Immature natural killer cell (primary cell): ENCODE results near the gene CXCL11. TPM values are rescaled to one million over a fixed set of nuclear protein-coding genes. Genes with fewer than 3 reads are reported as not detected.
"Not testable (repeated sequence)": the region's sequence is repeated elsewhere in the genome, so short reads cannot be mapped to it uniquely, and the experiment has no call there.

Experiments used
- DNase-seq, 3 donors: peaks; one replicate each; pipeline ENCODE4 v3.0.0; 2022; ENCODE audit warnings: mixed read lengths in 1 of 3
- H3K27ac Mint-ChIP-seq, 6 donors: one replicate each; pipeline ENCODE4 v1.8.0; 2020; ENCODE audit warnings: mixed read lengths in 6 of 6, mild to moderate bottlenecking in 5 of 6, inconsistent platforms in 4 of 6, moderate library complexity in 3 of 6
- H3K27me3 Mint-ChIP-seq, 3 donors: one replicate each; pipeline ENCODE4 v1.8.0; 2020 to 2021; ENCODE audit warnings: low read depth in 3 of 3, mild to moderate bottlenecking in 3 of 3, mixed read lengths in 3 of 3, moderate library complexity in 3 of 3, inconsistent platforms in 1 of 3
- H3K36me3 Mint-ChIP-seq, 3 donors: one replicate each; pipeline ENCODE4 v1.8.0; 2020; ENCODE audit warnings: mixed read lengths in 3 of 3, inconsistent platforms in 2 of 3, mild to moderate bottlenecking in 2 of 3
- H3K4me1 Mint-ChIP-seq, 2 donors: one replicate each; pipeline ENCODE4 v1.8.0; 2020; ENCODE audit warnings: inconsistent platforms in 2 of 2, mild to moderate bottlenecking in 2 of 2, mixed read lengths in 2 of 2, moderate library complexity in 1 of 2
- H3K4me3 Mint-ChIP-seq, 5 donors: one replicate each; pipeline ENCODE4 v1.8.0; 2020; ENCODE audit warnings: mild to moderate bottlenecking in 5 of 5, mixed read lengths in 5 of 5, inconsistent platforms in 3 of 5, moderate library complexity in 3 of 5
- H3K9me3 Mint-ChIP-seq, 6 donors: one replicate each; pipeline ENCODE4 v1.8.0; 2020; ENCODE audit warnings: mild to moderate bottlenecking in 6 of 6, mixed read lengths in 6 of 6, inconsistent platforms in 4 of 6, moderate library complexity in 3 of 6
- polyA plus RNA-seq, 3 donors: library from polyadenylated mRNA; unstranded; fragments of 300-500 nt; fragmentation: Illumina TruSeq; gene quantifications; one replicate each; pipeline ENCODE4 v1.2.3, GENCODE V29; 2021

CXCL11 gene
- polyA plus RNA-seq, 3 donors from 2014 or later = not detected

DNA sequence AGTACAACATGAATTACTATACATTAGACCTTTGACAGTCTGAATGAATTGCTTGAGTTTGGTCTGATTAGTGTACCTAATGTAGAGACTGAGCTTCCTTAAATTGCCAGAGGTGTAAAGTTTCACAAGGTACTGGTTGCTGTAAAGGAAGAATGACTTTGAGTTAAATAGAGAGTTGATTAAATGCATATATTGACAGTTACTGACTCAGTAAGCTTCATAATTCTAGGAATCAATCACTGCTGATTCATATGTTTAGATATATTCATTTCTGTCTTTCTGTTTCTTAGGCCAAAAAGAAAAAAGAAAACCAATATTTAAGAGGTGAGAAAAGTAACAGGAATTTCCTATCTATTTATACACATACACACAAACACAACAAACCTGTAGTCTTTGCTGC is 22.4 kb upstream of the CXCL11 start:
- no peaks in the 10 kb centered on the region for H3K4me1 Mint-ChIP-seq
- H3K36me3 Mint-ChIP-seq = no peaks in the 10 kb centered on the region
- H3K27ac Mint-ChIP-seq = no peak overlapping the region
- no peaks in the 10 kb centered on the region for H3K9me3 Mint-ChIP-seq
- H3K4me3 Mint-ChIP-seq = no peak overlapping the region
- no peak for DNase-seq
- peaks cover 0 to 6% (median 5%) of the 10 kb centered on the region in 3 donors for H3K27me3 Mint-ChIP-seq

GRCh38 chr4:76055421-76055820 is 19.6 kb upstream of the CXCL11 start:
- H3K27ac Mint-ChIP-seq = no peak overlapping the region
- H3K4me1 Mint-ChIP-seq = no peaks in the 10 kb centered on the region
- no peak overlapping the region for H3K4me3 Mint-ChIP-seq
- no peaks in the 10 kb centered on the region for H3K36me3 Mint-ChIP-seq
- no peak for DNase-seq
- H3K27me3 Mint-ChIP-seq = peaks cover 0 to 6% (median 3%) of the 10 kb centered on the region in 3 donors
- no peaks in the 10 kb centered on the region for H3K9me3 Mint-ChIP-seq

- Mint-ChIP-seq H3K4me3 (no peak overlapping the region), H3K27me3 (peaks cover 0 to 6% (median 3%) of the 10 kb centered on the region in 3 donors), H3K36me3 (no peaks in the 10 kb centered on the region), H3K27ac (no peak overlapping the region), H3K9me3 (no peaks in the 10 kb centered on the region), H3K4me1 (no peaks in the 10 kb centered on the region)
- DNase-seq = no peak
Observed at GRCh38 chr4:76055016-76055415, 19.1 kb upstream of the CXCL11 start.

DNA sequence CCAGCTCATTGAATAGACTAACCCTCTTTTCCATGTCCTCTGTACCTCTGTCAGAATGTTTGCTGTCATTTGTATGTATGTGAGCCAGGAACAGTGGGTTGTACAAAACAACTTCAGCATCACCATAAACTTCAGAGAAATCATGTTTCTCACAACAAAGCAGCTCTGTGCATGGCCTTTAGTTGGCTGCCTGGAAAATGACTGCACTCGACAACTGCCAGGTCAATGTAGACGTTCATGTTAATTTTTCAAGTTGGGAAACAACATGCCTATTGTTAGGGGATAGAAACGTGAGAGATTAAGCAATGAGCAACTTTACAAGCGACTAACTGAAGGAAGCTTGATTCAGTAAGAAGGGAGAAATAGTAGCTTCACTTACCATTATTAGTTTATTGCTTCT is 17.9 kb upstream of the CXCL11 start:
- Mint-ChIP-seq H3K9me3 (no peaks in the 10 kb centered on the region), H3K27ac (no peak overlapping the region), H3K4me1 (no peaks in the 10 kb centered on the region), H3K4me3 (no peak overlapping the region), H3K27me3 (peaks cover 0 to 3% (median 3%) of the 10 kb centered on the region in 3 donors), H3K36me3 (no peaks in the 10 kb centered on the region)
- no peak for DNase-seq

- not testable (repeated sequence) for H3K4me1 Mint-ChIP-seq, H3K27me3 Mint-ChIP-seq, DNase-seq, H3K27ac Mint-ChIP-seq, H3K36me3 Mint-ChIP-seq, H3K9me3 Mint-ChIP-seq, H3K4me3 Mint-ChIP-seq
Observed at GRCh38 chr4:76050560-76051050, 14.7 kb upstream of the CXCL11 start.

GRCh38 chr4:76049860-76050416 is 14.1 kb upstream of the CXCL11 start:
- not testable (repeated sequence) for H3K27ac Mint-ChIP-seq, H3K36me3 Mint-ChIP-seq, DNase-seq, H3K9me3 Mint-ChIP-seq, H3K4me1 Mint-ChIP-seq, H3K27me3 Mint-ChIP-seq, H3K4me3 Mint-ChIP-seq

DNA sequence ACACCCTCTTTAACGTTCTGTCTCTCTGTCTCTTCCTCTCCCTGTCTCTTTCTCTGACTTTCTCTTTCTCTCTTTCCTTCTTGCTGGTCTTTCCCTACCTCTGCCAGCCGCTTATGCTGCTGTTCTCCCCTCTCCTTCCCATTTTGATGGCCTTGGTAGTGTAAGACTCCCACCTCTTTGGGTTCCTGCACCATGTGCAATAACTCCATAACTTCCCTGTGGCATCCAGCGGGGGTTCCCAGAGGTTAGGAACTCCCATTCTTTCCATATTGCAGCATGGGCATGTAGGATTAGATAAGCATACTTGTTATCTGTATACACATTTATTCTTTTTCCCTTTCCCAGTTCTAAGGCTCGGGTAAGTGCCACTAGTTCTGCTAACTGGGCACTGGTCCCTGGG is 8.8 kb upstream of the CXCL11 start:
- not testable (repeated sequence) for H3K4me1 Mint-ChIP-seq, H3K27me3 Mint-ChIP-seq, H3K9me3 Mint-ChIP-seq, DNase-seq, H3K36me3 Mint-ChIP-seq
- Mint-ChIP-seq H3K4me3 (peak overlapping the region in 2 of 5 donors; percentile 19 to 54), H3K27ac (peak overlapping the region in 1 of 6 donors; percentile 38)

GRCh38 chr4:76043306-76043705 is 7.4 kb upstream of the CXCL11 start:
- not testable (repeated sequence) for H3K4me1 Mint-ChIP-seq, H3K9me3 Mint-ChIP-seq, H3K27ac Mint-ChIP-seq, H3K27me3 Mint-ChIP-seq, H3K4me3 Mint-ChIP-seq, DNase-seq, H3K36me3 Mint-ChIP-seq

- not testable (repeated sequence) for H3K9me3 Mint-ChIP-seq, H3K27me3 Mint-ChIP-seq, H3K27ac Mint-ChIP-seq
Observed at GRCh38 chr4:76042241-76042998, 6.5 kb upstream of the CXCL11 start.

DNA sequence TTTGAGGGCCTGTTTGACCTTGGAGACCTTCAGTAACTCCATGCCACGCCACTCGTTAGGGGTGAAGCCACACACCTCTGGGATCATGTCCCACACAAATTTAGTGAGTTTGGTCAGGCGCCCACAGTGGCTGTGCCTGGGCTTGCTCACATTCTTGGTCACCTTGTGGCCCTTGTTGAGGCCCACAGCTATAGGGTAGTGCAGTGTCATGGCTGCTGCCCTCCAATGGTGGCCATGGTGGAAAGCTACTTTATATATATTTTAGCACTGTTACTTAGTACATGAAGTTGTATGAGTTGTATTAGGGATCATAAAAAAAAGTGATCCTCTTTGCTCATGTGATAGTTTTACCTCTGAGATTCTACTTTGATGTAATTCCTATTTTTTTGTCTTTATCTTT is 985 bp upstream of the CXCL11 start:
- H3K9me3 Mint-ChIP-seq = peaks cover 0 to 1% (median 0%) of the 10 kb centered on the region in 6 donors
- H3K36me3 Mint-ChIP-seq = no peaks in the 10 kb centered on the region
- no peaks in the 10 kb centered on the region for H3K4me1 Mint-ChIP-seq
- H3K4me3 Mint-ChIP-seq = no peak overlapping the region
- H3K27me3 Mint-ChIP-seq = peaks cover 1 to 4% (median 2%) of the 10 kb centered on the region in 3 donors
- no peak for DNase-seq
- H3K27ac Mint-ChIP-seq = no peak overlapping the region

More at GRCh38 chr4:76042241-76042998, 6.5 kb upstream of the CXCL11 start:
- H3K4me1 Mint-ChIP-seq, H3K4me3 Mint-ChIP-seq, DNase-seq, H3K36me3 Mint-ChIP-seq: not testable (repeated sequence)

DNA sequence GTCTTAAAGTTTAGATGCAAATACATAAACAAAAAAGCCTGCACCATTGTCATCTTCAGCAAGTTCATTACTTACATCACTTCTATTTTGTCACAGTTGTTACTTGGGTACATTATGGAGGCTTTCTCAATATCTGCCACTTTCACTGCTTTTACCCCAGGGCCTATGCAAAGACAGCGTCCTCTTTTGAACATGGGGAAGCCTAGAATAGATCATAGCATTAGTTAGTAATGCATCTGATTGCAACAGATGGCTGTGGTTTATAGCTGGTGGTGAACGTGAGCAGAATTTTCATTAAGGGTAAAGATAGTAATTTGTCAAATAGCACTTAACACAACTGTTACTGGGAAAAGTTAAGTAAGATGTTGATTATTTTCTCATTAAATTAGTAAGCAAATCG is 729 bp downstream of the CXCL11 start:
- H3K4me1 Mint-ChIP-seq = no peaks in the 10 kb centered on the region
- DNase-seq = no peak
- H3K27me3 Mint-ChIP-seq = peaks cover 0 to 5% (median 0%) of the 10 kb centered on the region in 3 donors
- H3K27ac Mint-ChIP-seq = no peak overlapping the region
- no peaks in the 10 kb centered on the region for H3K36me3 Mint-ChIP-seq
- H3K9me3 Mint-ChIP-seq = no peaks in the 10 kb centered on the region
- H3K4me3 Mint-ChIP-seq = no peak overlapping the region

- H3K9me3 Mint-ChIP-seq = no peaks in the 10 kb centered on the region
- H3K4me1 Mint-ChIP-seq = peaks cover 2 to 9% of the 10 kb centered on the region in 2 donors
- peaks cover 0 to 13% (median 3%) of the 10 kb centered on the region in 3 donors for H3K27me3 Mint-ChIP-seq
- H3K36me3 Mint-ChIP-seq = no peaks in the 10 kb centered on the region
- no peak overlapping the region for H3K4me3 Mint-ChIP-seq
- no peak for DNase-seq
- H3K27ac Mint-ChIP-seq = no peak overlapping the region
Observed at GRCh38 chr4:76029300-76029699, 6.6 kb downstream of the CXCL11 start.

GRCh38 chr4:76028350-76028765 is 7.5 kb downstream of the CXCL11 start:
- no peaks in the 10 kb centered on the region for H3K9me3 Mint-ChIP-seq
- H3K4me3 Mint-ChIP-seq = peak overlapping the region in 1 of 5 donors; percentile 6
- peaks cover 1 to 17% (median 6%) of the 10 kb centered on the region in 3 donors for H3K27me3 Mint-ChIP-seq
- no peak overlapping the region for H3K27ac Mint-ChIP-seq
- peaks cover 2 to 18% of the 10 kb centered on the region in 2 donors for H3K4me1 Mint-ChIP-seq
- H3K36me3 Mint-ChIP-seq = no peaks in the 10 kb centered on the region
- no peak for DNase-seq

GRCh38 chr4:76024065-76024464 is 11.8 kb downstream of the CXCL11 start:
- Mint-ChIP-seq H3K27me3 (peaks cover 4 to 12% (median 6%) of the 10 kb centered on the region in 3 donors), H3K9me3 (no peaks in the 10 kb centered on the region), H3K4me1 (peaks cover 2 to 20% of the 10 kb centered on the region in 2 donors), H3K27ac (no peak overlapping the region), H3K4me3 (no peak overlapping the region), H3K36me3 (no peaks in the 10 kb centered on the region)
- DNase-seq = no peak
